DMS 273 treated with DMSO at 0.1 percent for 48 hours (cell line): ENCODE data around the gene LCOR.
"Not testable (repeated sequence)": the region's sequence is repeated elsewhere in the genome, so short reads cannot be mapped to it uniquely, and the experiment has no call there.

Source experiments
- DNase-seq: peaks from one replicate; lab custom pipeline; 2025; lab: John Stamatoyannopoulos, UW

The LCOR gene

DNA sequence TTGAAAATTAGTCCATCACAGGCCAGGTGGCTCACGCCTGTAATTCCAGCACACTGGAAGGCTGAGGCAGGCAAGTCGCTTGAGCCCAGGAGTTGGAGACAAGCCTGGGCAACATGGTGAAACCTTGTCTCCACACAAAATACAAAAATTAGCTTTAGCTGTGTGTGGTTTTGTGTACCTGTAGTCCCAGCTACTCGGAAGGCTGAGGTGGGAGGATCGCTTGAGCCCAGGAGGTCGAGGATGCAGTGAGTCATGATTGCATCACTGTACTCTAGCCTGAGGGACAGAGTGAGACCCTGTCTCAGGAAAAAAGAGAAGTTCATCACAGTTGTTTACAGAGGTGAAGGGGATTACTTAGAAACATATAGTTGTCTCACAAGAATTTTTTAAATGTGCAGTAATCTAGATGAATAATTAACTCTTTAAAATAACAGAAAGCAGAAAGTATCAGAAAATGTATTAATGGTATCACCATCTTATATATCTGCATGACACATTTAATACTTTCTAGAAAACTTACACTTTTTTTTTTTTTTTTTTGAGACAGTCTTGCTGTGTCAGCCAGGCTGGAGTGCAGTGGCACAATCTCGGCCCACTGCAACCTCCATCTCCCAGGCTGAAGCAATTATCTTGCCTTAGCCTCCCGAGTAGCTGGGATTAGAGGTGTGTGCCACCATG lies 8.9 kb downstream of the LCOR start:
- no peak for DNase-seq

DNA sequence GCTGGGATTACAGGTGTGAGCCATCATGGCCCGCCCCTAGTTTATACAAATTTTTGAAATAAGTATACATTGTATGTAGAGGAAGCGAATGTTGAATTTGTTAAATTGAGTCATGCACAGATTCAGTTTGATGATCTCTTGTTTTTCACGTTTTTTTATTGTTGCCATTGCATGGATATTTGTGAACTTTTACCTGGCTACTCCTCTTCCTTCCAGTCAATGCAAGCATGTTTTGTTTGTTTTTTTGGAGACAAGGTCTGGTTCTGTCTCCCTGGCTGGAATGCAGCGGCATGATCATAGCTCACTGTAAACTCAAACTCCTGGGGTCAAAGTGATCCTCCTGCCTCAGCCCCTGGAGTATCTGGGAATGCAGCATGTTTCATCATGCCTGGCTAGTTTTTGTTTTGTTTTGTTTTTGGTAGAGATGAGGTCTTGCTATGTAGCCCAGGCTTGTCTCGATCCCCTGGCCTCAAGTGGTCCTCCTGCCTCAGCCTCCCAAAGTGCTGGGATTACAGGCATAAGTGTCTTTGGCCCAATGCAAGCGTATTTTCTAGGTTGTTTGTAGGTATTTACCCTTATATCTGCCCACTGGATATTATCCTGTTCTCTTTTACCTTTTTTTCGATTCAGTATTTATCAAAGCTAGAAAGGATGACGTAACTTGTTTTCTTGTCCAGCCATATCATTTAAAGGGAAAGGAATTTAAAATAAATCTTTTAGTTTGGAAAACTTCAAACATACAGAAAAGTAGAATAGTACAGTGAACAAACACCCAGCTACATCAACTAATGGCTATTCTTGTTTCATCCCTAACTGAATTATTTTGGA lies 11.0 kb downstream of the LCOR start:
- no peak for DNase-seq

- DNase-seq: no peak
These were observed 11.7 kb downstream of the LCOR start for GRCh38 chr10:96843823-96844222.

GRCh38 chr10:96846395-96846794 lies 14.3 kb downstream of the LCOR start:
- DNase-seq: no peak

DNA sequence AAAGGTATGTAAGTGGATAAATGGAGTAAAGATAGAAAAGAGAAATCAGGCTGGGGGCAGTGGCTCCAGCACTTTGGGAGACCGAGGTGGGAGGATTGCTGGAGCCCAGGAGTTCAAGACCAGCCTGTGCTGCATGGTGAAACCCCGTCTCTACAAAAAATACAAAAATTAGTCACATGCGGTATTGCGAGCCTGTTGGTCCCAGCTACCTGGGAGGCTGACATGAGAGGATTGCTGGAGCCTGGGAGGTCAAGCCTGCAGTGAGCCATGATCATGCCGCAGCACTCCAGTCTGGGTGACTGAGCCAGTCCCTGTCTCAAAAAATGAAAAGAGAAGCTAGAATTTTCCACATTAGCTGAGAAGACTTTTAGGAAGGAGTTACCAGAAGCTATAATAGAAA lies 14.8 kb downstream of the LCOR start:
- DNase-seq: no peak

GRCh38 chr10:96847356-96847755 lies 15.3 kb downstream of the LCOR start:
- not testable (repeated sequence) for DNase-seq

DNA sequence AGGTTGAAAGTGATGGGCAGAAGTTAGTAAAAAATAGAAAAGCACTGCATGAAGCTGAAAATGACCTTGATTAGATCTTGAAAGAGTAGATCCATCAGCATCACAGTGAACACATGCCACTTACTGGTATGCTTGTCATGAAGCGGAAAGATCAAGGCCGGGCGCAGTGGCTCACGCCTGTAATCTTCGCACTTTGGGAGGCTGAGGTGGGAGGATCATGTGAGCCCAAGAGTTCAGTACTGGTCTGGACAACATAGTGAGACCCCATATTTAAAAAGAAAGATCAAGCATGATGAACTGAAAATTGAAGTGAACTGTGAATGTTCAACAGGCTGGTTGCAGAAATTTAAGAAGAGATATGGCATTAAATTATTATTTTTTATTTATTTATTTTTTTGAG lies 18.0 kb downstream of the LCOR start:
- no peak for DNase-seq

GRCh38 chr10:96850825-96851224 lies 18.7 kb downstream of the LCOR start:
- no peak for DNase-seq

DNA sequence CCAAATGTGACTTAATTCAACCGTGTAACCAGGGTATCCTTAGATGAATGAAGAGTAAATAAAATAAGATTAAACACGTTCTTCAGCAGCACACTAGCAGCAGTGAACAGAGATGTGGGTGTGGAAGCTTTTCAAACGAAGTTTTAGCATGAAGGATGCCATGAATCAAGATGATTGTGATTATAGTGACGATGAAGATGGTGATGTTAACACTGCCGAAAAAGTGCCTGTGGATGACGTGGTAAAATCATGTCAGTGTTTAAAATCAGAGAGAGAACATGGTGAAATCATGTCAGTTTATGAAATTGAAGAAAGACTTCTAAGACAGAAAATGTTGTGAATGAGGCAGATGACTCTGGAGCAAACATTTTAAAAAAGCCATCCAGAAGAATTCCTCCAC lies 19.2 kb downstream of the LCOR start:
- DNase-seq: no peak

- DNase-seq: no peak
These were observed 24.2 kb downstream of the LCOR start for GRCh38 chr10:96856317-96856716.

DNA sequence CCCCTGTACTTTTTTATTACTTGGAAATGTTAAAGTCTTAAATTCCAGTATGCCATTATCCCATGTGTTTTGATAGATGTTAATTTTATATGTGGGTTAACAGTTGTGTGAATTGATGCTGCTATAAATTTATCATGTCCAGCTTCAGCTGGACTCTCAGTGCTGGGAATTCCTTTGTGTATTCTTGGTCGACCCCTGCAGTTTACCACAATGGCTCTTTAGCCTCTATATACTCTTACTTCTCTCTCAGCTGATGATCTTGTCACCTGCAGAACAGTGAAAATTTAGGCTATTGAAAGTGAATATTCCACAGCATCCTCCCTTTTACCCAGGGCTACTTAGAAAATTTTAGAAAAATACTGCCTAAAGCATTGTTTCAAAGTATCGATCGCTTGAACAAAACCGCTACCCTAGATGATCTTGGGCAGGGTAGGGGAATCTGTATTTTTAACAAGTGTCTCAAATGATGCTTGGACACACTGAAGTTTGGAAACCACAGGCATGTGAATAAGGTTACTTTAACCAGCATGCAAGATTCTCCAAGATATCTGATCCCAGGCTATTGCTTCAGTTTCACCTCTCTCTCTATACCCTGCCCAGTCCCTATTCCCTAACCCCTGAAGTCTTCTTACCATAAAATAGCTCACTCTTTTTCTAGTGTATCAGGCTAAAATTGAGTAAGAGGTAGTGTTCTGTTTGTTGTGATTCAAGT lies 25.4 kb downstream of the LCOR start:
- no peak for DNase-seq

- DNase-seq: no peak
These were observed 26.1 kb downstream of the LCOR start for GRCh38 chr10:96858038-96858705.

DNA sequence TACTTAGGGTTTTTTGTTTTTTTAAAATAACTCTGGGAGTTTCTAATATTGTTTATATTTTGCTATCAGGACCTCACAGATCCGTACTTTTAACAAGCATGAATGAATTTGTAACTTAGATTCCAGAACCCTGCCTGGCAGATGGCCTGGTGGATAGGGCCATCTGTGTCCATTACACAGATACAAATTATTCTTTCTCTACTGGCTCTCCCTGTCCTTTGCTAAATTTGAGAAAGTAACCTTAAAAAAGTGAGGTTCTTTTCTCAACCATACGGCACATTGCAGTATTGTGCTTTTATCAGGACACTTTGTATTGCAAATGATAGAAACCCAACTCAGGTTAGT lies 26.6 kb downstream of the LCOR start:
- no peak for DNase-seq

- DNase-seq: no peak
These were observed 28.7 kb downstream of the LCOR start for GRCh38 chr10:96860631-96861277.

DNA sequence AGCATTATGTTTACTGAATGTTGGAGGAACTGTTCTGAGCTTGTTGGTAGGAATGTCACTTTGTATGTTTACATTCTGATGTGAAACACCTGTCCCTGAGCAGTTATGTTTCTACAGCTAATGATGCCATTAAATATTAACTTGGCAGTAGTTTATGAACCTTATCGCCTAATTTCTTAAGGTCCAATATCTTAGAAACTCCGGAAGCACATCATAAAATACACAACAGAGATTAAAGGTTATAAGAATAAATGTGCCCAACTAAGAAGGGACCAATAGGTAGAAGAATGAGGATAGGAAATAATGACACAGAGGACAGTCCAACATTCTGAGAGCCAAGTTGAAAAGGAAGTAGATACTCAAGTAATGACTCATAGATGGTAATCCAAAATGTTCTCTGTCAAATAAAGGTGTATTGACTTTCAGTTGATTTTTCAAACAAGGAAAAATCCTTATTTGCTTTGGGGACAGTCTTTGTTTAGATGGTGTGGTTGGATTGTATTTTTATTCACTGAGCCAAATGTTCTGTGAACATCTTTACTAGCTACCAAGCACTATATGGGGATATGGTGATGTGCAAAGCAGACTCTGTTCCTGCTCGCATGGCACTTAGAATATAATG lies 31.9 kb downstream of the LCOR start:
- no peak for DNase-seq

DNA sequence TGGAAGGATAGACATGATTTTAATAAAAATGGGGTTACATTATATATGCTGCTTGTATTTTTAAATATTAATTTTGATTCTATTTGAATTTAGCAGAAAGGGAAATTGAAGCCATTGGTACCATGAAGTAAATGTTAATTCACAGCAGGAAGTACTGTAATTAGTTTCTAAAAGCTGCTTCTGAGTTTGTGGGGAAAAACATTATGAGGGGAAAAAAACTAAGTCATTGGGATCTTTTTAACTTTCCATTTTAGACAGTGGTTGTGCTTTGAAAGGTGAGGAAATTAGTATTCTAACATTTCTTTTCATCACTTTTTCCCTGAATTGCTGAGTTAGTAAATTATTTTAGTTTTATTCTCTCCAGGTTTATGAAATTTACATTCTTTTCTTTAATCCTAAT lies 41.0 kb downstream of the LCOR start:
- no peak for DNase-seq

- no peak for DNase-seq
These were observed 41.8 kb downstream of the LCOR start for GRCh38 chr10:96873756-96874467.

- DNase-seq: no peak
These were observed 46.0 kb downstream of the LCOR start for GRCh38 chr10:96878057-96878456.

- DNase-seq: no peak
These were observed 48.5 kb downstream of the LCOR start for GRCh38 chr10:96880575-96880974.

- DNase-seq: no peak
These were observed 57.5 kb downstream of the LCOR start for GRCh38 chr10:96889415-96890171.
